ENCODE data around the gene ENOX1.

- TF ChIP-seq CTCF (IDR thresholded peaks at IDR 0.05) = no peak
- no peak for TF ChIP-seq ZFX (IDR thresholded peaks at IDR 0.05; ENCODE audit: borderline replicate concordance)
These were observed 364.7 kb downstream of the ENOX1 start for GRCh38 chr13:43422116-43422515.
